ENCODE measurements around the gene GCNT2. TPM values are rescaled to one million over a fixed set of nuclear protein-coding genes. Genes with fewer than 3 reads are reported as not detected.

Gene GCNT2
- total RNA-seq, 4 donors from 2014 or later, result 0.27 to 1.9 (median 0.81) TPM

GRCh38 chr6:10640412-10640811 lies 119.3 kb downstream of the GCNT2 start:
- no peak overlapping the region for H3K27ac ChIP-seq
- no peaks in the 10 kb centered on the region for H3K9me3 ChIP-seq
- no peaks in the 10 kb centered on the region for H3K4me1 ChIP-seq
- TF ChIP-seq POLR2A (IDR thresholded peaks at IDR 0.05), result no peak
- no peak for TF ChIP-seq CTCF (IDR thresholded peaks at IDR 0.05 in 4 of 5, conservative IDR thresholded peaks at IDR 0.05 in 1 of 5)
- H3K36me3 ChIP-seq, result no peaks in the 10 kb centered on the region
- in situ Hi-C loops (cut with MboI; ENCODE audit: low sequenced_read_pairs in 4 of 4) (no loop called here), intact Hi-C loops (cut with DNase I; ENCODE audit: low total_unique reads) (no loop called here)
- no peak overlapping the region for H3K4me3 ChIP-seq
- H3K27me3 ChIP-seq, result no peaks in the 10 kb centered on the region
- ATAC-seq, result no peak
- no peak for DNase-seq

GRCh38 chr6:10641528-10641927 lies 120.4 kb downstream of the GCNT2 start:
- no peak for TF ChIP-seq CTCF (IDR thresholded peaks at IDR 0.05 in 4 of 5, conservative IDR thresholded peaks at IDR 0.05 in 1 of 5)
- TF ChIP-seq POLR2A (IDR thresholded peaks at IDR 0.05), result no peak
- no peak overlapping the region for H3K27ac ChIP-seq
- H3K27me3 ChIP-seq, result no peaks in the 10 kb centered on the region
- no peaks in the 10 kb centered on the region for H3K4me1 ChIP-seq
- DNase-seq (no peak), ATAC-seq (no peak)
- in situ Hi-C loops (cut with MboI; ENCODE audit: low sequenced_read_pairs in 4 of 4), result no loop called here
- H3K9me3 ChIP-seq, result no peaks in the 10 kb centered on the region
- intact Hi-C loops (cut with DNase I; ENCODE audit: low total_unique reads), result no loop called here
- no peak overlapping the region for H3K4me3 ChIP-seq
- H3K36me3 ChIP-seq, result no peaks in the 10 kb centered on the region

GRCh38 chr6:10643201-10643651 lies 122.1 kb downstream of the GCNT2 start:
- ATAC-seq (no peak), DNase-seq (no peak)
- Histone ChIP-seq H3K36me3 (no peaks in the 10 kb centered on the region), H3K4me1 (no peaks in the 10 kb centered on the region), H3K27me3 (no peaks in the 10 kb centered on the region), H3K4me3 (no peak overlapping the region), H3K27ac (no peak overlapping the region), H3K9me3 (no peaks in the 10 kb centered on the region)
- in situ Hi-C loops (cut with MboI; ENCODE audit: low sequenced_read_pairs in 4 of 4), result no loop called here
- TF ChIP-seq CTCF (IDR thresholded peaks at IDR 0.05 in 4 of 5, conservative IDR thresholded peaks at IDR 0.05 in 1 of 5) (no peak), POLR2A (IDR thresholded peaks at IDR 0.05) (no peak)
- intact Hi-C loops (cut with DNase I; ENCODE audit: low total_unique reads), result no loop called here

GRCh38 chr6:10644225-10644624 lies 123.1 kb downstream of the GCNT2 start:
- intact Hi-C loops (cut with DNase I; ENCODE audit: low total_unique reads) (no loop called here), in situ Hi-C loops (cut with MboI; ENCODE audit: low sequenced_read_pairs in 4 of 4) (no loop called here)
- no peaks in the 10 kb centered on the region for H3K9me3 ChIP-seq
- no peaks in the 10 kb centered on the region for H3K36me3 ChIP-seq
- no peak overlapping the region for H3K4me3 ChIP-seq
- TF ChIP-seq CTCF (IDR thresholded peaks at IDR 0.05 in 4 of 5, conservative IDR thresholded peaks at IDR 0.05 in 1 of 5), result no peak
- no peak for TF ChIP-seq POLR2A (IDR thresholded peaks at IDR 0.05)
- DNase-seq, result no peak
- H3K27me3 ChIP-seq, result no peaks in the 10 kb centered on the region
- no peak for ATAC-seq
- H3K27ac ChIP-seq, result no peak overlapping the region
- no peaks in the 10 kb centered on the region for H3K4me1 ChIP-seq

- no peak for TF ChIP-seq CTCF (IDR thresholded peaks at IDR 0.05 in 4 of 5, conservative IDR thresholded peaks at IDR 0.05 in 1 of 5)
- TF ChIP-seq POLR2A (IDR thresholded peaks at IDR 0.05), result no peak
- intact Hi-C loops (cut with DNase I; ENCODE audit: low total_unique reads), result no loop called here
- Histone ChIP-seq H3K36me3 (no peaks in the 10 kb centered on the region), H3K27ac (no peak overlapping the region), H3K9me3 (no peaks in the 10 kb centered on the region), H3K4me3 (no peak overlapping the region), H3K4me1 (peaks cover 0 to 5% of the 10 kb centered on the region in 2 donors), H3K27me3 (no peaks in the 10 kb centered on the region)
- in situ Hi-C loops (cut with MboI; ENCODE audit: low sequenced_read_pairs in 4 of 4), result no loop called here
- DNase-seq (no peak), ATAC-seq (no peak)
Observed at GRCh38 chr6:10655508-10656055, 134.4 kb downstream of the GCNT2 start.

All from gastrocnemius medialis (tissue), 4 donors.